ENCODE data around the gene DUOX1. TPM values are rescaled to one million over a fixed set of nuclear protein-coding genes. Genes with fewer than 3 reads are reported as not detected.

The DUOX1 gene
- total RNA-seq, 1 donor from 2014 or later, result 327 TPM

DNA sequence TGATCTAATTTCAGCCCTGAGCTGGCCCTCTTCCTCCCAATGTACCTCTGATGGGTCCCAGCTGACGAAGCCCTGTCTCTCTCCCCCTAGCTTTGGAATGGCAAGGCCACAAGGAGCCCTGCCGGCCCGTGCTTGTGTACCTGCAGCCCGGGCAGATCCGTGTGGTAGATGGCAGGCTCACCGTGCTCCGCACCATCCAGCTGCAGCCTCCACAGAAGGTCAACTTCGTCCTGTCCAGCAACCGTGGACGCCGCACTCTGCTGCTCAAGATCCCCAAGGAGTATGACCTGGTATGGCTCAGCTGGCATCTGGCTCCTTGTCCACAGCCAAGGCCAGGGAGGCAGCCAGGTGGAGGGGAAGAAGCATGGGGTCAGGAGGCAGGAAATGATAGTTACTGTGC lies 14.2 kb downstream of the DUOX1 start:
- peaks cover 7% of the 10 kb centered on the region for H3K4me1 ChIP-seq
- no peaks in the 10 kb centered on the region for H3K9me3 ChIP-seq
- DNase-seq (peak; percentile 58), ATAC-seq (no peak)
- H3K36me3 ChIP-seq, result peaks cover 25% of the 10 kb centered on the region
- no peak overlapping the region for H3K27ac ChIP-seq
- no peaks in the 10 kb centered on the region for H3K27me3 ChIP-seq
- intact Hi-C loops (cut with DNase I), result no loop called here
- no peak overlapping the region for H3K4me3 ChIP-seq
- TF ChIP-seq, protein P1, sequence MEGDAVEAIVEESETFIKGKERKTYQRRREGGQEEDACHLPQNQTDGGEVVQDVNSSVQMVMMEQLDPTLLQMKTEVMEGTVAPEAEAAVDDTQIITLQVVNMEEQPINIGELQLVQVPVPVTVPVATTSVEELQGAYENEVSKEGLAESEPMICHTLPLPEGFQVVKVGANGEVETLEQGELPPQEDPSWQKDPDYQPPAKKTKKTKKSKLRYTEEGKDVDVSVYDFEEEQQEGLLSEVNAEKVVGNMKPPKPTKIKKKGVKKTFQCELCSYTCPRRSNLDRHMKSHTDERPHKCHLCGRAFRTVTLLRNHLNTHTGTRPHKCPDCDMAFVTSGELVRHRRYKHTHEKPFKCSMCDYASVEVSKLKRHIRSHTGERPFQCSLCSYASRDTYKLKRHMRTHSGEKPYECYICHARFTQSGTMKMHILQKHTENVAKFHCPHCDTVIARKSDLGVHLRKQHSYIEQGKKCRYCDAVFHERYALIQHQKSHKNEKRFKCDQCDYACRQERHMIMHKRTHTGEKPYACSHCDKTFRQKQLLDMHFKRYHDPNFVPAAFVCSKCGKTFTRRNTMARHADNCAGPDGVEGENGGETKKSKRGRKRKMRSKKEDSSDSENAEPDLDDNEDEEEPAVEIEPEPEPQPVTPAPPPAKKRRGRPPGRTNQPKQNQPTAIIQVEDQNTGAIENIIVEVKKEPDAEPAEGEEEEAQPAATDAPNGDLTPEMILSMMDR (IDR thresholded peaks at IDR 0.05), result no peak

DNA sequence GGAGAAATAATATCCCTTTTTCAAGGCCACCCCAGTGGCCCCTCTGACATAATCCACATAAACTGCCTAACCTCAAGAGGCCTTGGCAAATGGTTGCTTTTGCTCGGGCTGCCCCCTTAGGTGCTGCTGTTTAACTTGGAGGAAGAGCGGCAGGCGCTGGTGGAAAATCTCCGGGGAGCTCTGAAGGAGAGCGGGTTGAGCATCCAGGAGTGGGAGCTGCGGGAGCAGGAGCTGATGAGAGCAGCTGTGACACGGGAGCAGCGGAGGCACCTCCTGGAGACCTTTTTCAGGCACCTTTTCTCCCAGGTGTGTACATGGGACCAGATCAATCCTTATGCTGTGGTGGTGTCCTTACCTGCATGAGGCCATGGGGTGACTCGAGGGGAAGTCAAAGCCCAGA lies 15.0 kb downstream of the DUOX1 start:
- Histone ChIP-seq H3K36me3 (peaks cover 30% of the 10 kb centered on the region), H3K27ac (no peak overlapping the region), H3K9me3 (no peaks in the 10 kb centered on the region), H3K4me1 (peaks cover 7% of the 10 kb centered on the region), H3K27me3 (no peaks in the 10 kb centered on the region), H3K4me3 (no peak overlapping the region)
- intact Hi-C loops (cut with DNase I), result no loop called here
- ATAC-seq (no peak), DNase-seq (peak; percentile 40)
- TF ChIP-seq, protein P1 (IDR thresholded peaks at IDR 0.05), result no peak

DNA sequence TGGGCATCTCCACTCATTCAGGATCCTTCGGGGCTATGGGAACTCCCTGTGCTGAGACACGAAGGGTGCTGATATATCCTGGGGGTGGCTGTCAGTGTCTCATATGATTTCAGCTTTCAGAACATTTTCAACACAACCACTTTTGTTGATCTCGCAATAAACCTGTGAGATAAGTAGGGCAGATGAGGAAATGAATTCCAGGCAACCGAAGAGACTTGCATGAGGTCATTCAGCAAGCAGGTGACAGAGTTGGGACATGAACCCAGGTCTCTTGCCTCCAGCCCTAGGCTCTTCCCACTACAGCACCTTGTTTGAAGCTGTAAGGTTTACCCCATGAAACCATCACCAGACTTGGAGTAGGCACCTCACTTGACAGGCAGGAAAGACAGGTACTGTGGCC lies 16.6 kb downstream of the DUOX1 start:
- no peak overlapping the region for H3K4me3 ChIP-seq
- H3K4me1 ChIP-seq, result peaks cover 7% of the 10 kb centered on the region
- DNase-seq (peak; percentile 38), ATAC-seq (peak; percentile 73)
- H3K27me3 ChIP-seq, result no peaks in the 10 kb centered on the region
- no peak overlapping the region for H3K27ac ChIP-seq
- TF ChIP-seq, protein P1 (IDR thresholded peaks at IDR 0.05), result no peak
- peaks cover 30% of the 10 kb centered on the region for H3K36me3 ChIP-seq
- intact Hi-C loops (cut with DNase I), result no loop called here
- no peaks in the 10 kb centered on the region for H3K9me3 ChIP-seq

DNA sequence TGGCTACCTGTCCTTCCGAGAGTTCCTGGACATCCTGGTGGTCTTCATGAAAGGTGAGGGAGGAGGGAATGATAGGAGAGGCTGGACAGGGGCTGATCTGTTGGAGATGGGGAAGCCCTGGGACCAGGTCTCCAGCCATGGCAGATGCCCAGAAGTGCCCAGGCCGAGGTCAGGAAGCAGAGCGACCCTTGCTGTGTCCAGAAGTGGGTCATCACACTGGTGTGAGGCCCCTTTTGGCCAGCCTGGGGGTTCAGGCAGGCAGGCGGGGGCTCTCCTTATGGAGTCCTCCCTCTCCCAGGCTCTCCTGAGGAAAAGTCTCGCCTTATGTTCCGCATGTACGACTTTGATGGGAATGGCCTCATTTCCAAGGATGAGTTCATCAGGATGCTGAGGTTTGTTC lies 17.8 kb downstream of the DUOX1 start:
- H3K4me1 ChIP-seq, result peaks cover 7% of the 10 kb centered on the region
- ATAC-seq, result no peak
- TF ChIP-seq, protein P1 (IDR thresholded peaks at IDR 0.05), result no peak
- peak; percentile 53 for DNase-seq
- H3K27me3 ChIP-seq, result no peaks in the 10 kb centered on the region
- H3K36me3 ChIP-seq, result peaks cover 41% of the 10 kb centered on the region
- intact Hi-C loops (cut with DNase I), result no loop called here
- H3K4me3 ChIP-seq, result no peak overlapping the region
- H3K27ac ChIP-seq, result no peak overlapping the region
- no peaks in the 10 kb centered on the region for H3K9me3 ChIP-seq

DNA sequence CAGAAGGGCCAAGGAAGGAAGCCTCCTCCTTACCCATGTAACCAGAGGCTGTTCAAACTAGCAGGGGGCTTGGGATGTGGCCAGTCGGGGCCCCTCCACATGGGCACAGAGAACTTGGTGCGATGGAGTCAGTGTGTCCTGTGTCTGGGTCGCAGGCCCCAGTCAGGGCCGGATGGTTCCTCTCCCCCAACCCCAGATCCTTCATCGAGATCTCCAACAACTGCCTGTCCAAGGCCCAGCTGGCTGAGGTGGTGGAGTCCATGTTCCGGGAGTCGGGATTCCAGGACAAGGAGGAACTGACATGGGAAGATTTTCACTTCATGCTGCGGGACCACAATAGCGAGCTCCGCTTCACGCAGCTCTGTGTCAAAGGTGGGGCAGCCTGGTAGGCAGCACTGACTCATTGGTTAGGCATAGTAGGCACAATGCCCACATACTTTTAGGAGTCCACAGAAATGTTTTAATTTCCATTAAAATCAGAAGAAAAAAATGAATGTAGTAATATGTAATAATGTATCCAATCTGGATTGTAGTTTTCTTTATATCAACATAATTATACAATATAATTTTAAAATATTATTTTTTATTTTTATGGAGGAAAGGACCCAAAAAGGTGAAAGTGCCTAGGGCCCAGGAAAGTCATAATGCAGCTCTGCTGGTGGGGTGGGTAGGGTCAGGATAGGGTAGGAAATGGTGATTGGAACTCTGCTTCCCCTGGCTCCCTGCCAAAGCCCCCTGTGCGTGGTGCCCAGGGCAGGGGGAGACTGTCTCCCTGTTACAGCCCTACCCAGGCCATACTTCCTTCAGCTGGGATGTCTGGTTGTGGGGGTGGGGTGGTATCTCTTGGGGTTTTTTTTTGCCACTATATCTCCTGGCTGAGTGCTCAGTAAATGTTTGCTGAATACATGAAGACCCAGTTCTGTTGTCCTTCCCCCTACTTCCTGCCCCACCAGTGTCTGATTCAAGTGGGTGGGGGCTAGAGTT lies 18.6 kb downstream of the DUOX1 start:
- Histone ChIP-seq H3K36me3 (peaks cover 41% of the 10 kb centered on the region), H3K4me1 (peaks cover 7% of the 10 kb centered on the region), H3K9me3 (no peaks in the 10 kb centered on the region), H3K4me3 (no peak overlapping the region), H3K27me3 (no peaks in the 10 kb centered on the region), H3K27ac (no peak overlapping the region)
- intact Hi-C loops (cut with DNase I), result no loop called here
- TF ChIP-seq, protein P1 (IDR thresholded peaks at IDR 0.05), result no peak
- peak; percentile 53 for DNase-seq
- no peak for ATAC-seq
